Nephron (organoid): Measurements from ENCODE around the gene FAM118A.

Experiments used
- H3K27ac Mint-ChIP-seq, 3 experiments: 2 replicates each; pipeline ENCODE4 v1.8.0; 2020; ENCODE audit warnings: mixed read lengths in 3 of 3, mild to moderate bottlenecking in 2 of 3, moderate library complexity in 1 of 3
- H3K27me3 Mint-ChIP-seq: 2 replicates; pipeline ENCODE4 v1.8.0; 2021; ENCODE audit warnings: low read depth, mild to moderate bottlenecking, moderate library complexity, mixed read lengths
- H3K36me3 Mint-ChIP-seq: 2 replicates; pipeline ENCODE4 v1.8.0; 2020; ENCODE audit warnings: low read depth, mixed read lengths
- H3K4me1 Mint-ChIP-seq: 2 replicates; pipeline ENCODE4 v1.8.0; 2020; ENCODE audit warnings: mixed read lengths
- H3K4me3 Mint-ChIP-seq, 3 experiments: 2 replicates each; pipeline ENCODE4 v1.8.0; 2020; ENCODE audit warnings: mild to moderate bottlenecking in 3 of 3, mixed read lengths in 3 of 3, moderate library complexity in 2 of 3
- H3K9me3 Mint-ChIP-seq: 2 replicates; pipeline ENCODE4 v1.8.0; 2020; ENCODE audit warnings: mixed read lengths
- TF ChIP-seq, protein P1 (sequence below), 3 experiments: fragments of 200-600 bp; sonication (generic); IDR thresholded peaks; one replicate each; pipeline ENCODE4 v1.5.0; 2021; ENCODE audit warnings: antibody characterized with exemption in 3 of 3; ENCODE audit not compliant: unreplicated experiment in 3 of 3

The FAM118A gene

GRCh38 chr22:45328822-45329529 lies 19.2 kb downstream of the FAM118A start:
- TF ChIP-seq, protein P1, sequence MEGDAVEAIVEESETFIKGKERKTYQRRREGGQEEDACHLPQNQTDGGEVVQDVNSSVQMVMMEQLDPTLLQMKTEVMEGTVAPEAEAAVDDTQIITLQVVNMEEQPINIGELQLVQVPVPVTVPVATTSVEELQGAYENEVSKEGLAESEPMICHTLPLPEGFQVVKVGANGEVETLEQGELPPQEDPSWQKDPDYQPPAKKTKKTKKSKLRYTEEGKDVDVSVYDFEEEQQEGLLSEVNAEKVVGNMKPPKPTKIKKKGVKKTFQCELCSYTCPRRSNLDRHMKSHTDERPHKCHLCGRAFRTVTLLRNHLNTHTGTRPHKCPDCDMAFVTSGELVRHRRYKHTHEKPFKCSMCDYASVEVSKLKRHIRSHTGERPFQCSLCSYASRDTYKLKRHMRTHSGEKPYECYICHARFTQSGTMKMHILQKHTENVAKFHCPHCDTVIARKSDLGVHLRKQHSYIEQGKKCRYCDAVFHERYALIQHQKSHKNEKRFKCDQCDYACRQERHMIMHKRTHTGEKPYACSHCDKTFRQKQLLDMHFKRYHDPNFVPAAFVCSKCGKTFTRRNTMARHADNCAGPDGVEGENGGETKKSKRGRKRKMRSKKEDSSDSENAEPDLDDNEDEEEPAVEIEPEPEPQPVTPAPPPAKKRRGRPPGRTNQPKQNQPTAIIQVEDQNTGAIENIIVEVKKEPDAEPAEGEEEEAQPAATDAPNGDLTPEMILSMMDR (IDR thresholded peaks at IDR 0.05; ENCODE audit: unreplicated experiment in 3 of 3), result no peak
- H3K4me3 Mint-ChIP-seq, result no peak overlapping the region
- peaks cover 6% of the 10 kb centered on the region for H3K27me3 Mint-ChIP-seq
- H3K27ac Mint-ChIP-seq, result peak overlapping the region in 2 of 3 experiments; percentile 29 to 33
- peaks cover 7% of the 10 kb centered on the region for H3K4me1 Mint-ChIP-seq
- H3K9me3 Mint-ChIP-seq, result no peaks in the 10 kb centered on the region
- H3K36me3 Mint-ChIP-seq, result peaks cover 58% of the 10 kb centered on the region

DNA sequence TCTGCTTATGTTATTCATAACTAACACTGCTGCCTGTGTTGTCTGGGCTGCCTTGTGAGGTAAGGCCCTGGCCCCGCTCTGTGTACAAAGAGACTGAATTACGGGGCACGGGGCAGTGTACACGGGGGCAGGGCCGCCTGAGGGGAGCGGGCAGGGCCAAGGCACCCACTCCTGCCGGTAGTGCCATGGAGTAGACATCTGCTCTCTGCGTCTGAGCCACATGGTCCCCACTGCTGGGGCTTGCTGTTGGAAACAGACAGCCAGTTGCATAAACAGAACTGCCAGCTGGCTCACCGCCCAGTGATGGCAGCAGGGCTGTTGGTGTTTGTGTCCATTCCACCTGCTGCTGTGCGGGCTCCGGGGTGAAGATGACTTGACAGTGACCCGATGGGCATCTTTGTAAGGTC lies 19.8 kb downstream of the FAM118A start:
- Mint-ChIP-seq H3K4me3 (no peak overlapping the region), H3K27me3 (peaks cover 6% of the 10 kb centered on the region), H3K9me3 (no peaks in the 10 kb centered on the region), H3K4me1 (peaks cover 7% of the 10 kb centered on the region), H3K27ac (peak overlapping the region in 1 of 3 experiments; percentile 33), H3K36me3 (peaks cover 61% of the 10 kb centered on the region)
- TF ChIP-seq, protein P1 (IDR thresholded peaks at IDR 0.05; ENCODE audit: unreplicated experiment in 3 of 3), result no peak

- Mint-ChIP-seq H3K4me1 (peaks cover 12% of the 10 kb centered on the region), H3K36me3 (peaks cover 61% of the 10 kb centered on the region), H3K27me3 (peaks cover 6% of the 10 kb centered on the region), H3K4me3 (no peak overlapping the region), H3K9me3 (no peaks in the 10 kb centered on the region), H3K27ac (no peak overlapping the region)
- TF ChIP-seq, protein P1 (IDR thresholded peaks at IDR 0.05; ENCODE audit: unreplicated experiment in 3 of 3), result no peak
Observed at GRCh38 chr22:45330548-45330947, 20.8 kb downstream of the FAM118A start.

- TF ChIP-seq, protein P1 (IDR thresholded peaks at IDR 0.05; ENCODE audit: unreplicated experiment in 3 of 3), result no peak
- peaks cover 21% of the 10 kb centered on the region for H3K4me1 Mint-ChIP-seq
- H3K9me3 Mint-ChIP-seq, result no peaks in the 10 kb centered on the region
Observed at GRCh38 chr22:45331486-45331885, 21.8 kb downstream of the FAM118A start.

GRCh38 chr22:45332001-45332400 lies 22.3 kb downstream of the FAM118A start:
- peaks cover 65% of the 10 kb centered on the region for H3K36me3 Mint-ChIP-seq
- no peaks in the 10 kb centered on the region for H3K9me3 Mint-ChIP-seq
- peaks cover 26% of the 10 kb centered on the region for H3K4me1 Mint-ChIP-seq
- no peak overlapping the region for H3K4me3 Mint-ChIP-seq
- peaks cover 6% of the 10 kb centered on the region for H3K27me3 Mint-ChIP-seq
- H3K27ac Mint-ChIP-seq, result no peak overlapping the region
- TF ChIP-seq, protein P1 (IDR thresholded peaks at IDR 0.05; ENCODE audit: unreplicated experiment in 3 of 3), result no peak

More at GRCh38 chr22:45331486-45331885, 21.8 kb downstream of the FAM118A start:
- Mint-ChIP-seq H3K27me3 (peaks cover 6% of the 10 kb centered on the region), H3K27ac (no peak overlapping the region), H3K4me3 (no peak overlapping the region), H3K36me3 (peaks cover 60% of the 10 kb centered on the region)

GRCh38 chr22:45334068-45334467 lies 24.3 kb downstream of the FAM118A start:
- Mint-ChIP-seq H3K4me3 (no peak overlapping the region), H3K36me3 (peaks cover 67% of the 10 kb centered on the region), H3K9me3 (no peaks in the 10 kb centered on the region), H3K4me1 (peaks cover 38% of the 10 kb centered on the region), H3K27ac (no peak overlapping the region), H3K27me3 (peaks cover 6% of the 10 kb centered on the region)
- TF ChIP-seq, protein P1 (IDR thresholded peaks at IDR 0.05; ENCODE audit: unreplicated experiment in 3 of 3), result no peak
